ENCODE data around the gene HOXB8. TPM values are rescaled to one million over a fixed set of nuclear protein-coding genes. Genes with fewer than 3 reads are reported as not detected.

The HOXB8 gene
- total RNA-seq, 1 experiment from 2014 or later, result 28.2 TPM

DNA sequence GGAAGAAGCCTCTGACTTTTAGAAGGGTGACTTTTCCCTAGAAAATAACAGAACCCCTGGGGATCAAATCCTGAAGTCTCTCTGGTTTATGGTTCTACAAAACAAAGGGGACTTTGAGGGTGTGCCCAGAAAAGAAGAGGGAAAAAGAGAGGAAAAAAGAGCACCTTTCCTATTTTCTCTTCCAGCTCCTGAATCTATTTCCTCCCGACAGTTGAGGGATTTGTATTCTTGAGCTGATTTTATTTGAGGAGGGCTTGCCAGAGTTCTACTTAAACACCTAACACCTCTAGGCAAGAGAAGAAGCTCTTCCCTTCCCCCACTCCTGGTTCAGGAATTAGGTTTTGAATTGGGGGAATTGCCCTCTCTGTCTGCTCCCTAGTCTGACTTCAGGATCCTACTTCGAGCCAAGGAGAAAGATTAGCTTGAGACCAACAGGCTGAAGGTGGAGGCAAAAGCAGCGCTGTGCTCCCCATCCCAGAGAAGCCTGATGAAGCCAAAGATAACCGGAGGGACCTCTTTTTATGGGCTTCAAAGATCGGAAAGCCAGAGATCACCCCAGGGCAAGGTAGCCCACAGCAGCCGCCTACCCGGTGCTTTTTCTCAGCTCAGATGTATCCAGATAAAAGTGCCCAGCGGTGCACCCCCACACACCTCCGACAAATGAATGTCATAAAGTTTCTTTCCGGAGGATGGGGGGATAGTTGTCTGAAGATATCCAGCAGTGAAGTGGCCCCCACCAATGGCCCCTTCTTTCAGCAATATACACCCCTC lies 25.8 kb downstream of the HOXB8 start:
- CTCF ChIA-PET, result interaction anchor here (0.8 to 1.8 kb wide), 5 partner anchors 9 to 328 kb away, joined by 3 to 10 read pairs (median 5); no protein-coding TSS in a partner anchor
- intact Hi-C loops (cut with micrococcal nuclease; ENCODE audit: unreplicated experiment), result no loop called here
- Mint-ChIP-seq H3K4me1 (ENCODE audit: low read depth, unreplicated experiment) (peaks cover 80% of the 10 kb centered on the region), H3K4me3 (ENCODE audit: low read depth, unreplicated experiment) (peak overlapping the region; percentile 88), H3K27ac (ENCODE audit: unreplicated experiment) (peak overlapping the region; percentile 95), H3K36me3 (ENCODE audit: insufficient read depth, unreplicated experiment) (peaks cover 99% of the 10 kb centered on the region), H3K9me3 (ENCODE audit: low read depth, unreplicated experiment) (no peaks in the 10 kb centered on the region), H3K27me3 (ENCODE audit: unreplicated experiment) (peaks cover 5% of the 10 kb centered on the region)
- DNase-seq, result no peak
- TSS peak; percentile 9 for BruUV-seq (replicated peaks)
- TF ChIP-seq, protein P1, sequence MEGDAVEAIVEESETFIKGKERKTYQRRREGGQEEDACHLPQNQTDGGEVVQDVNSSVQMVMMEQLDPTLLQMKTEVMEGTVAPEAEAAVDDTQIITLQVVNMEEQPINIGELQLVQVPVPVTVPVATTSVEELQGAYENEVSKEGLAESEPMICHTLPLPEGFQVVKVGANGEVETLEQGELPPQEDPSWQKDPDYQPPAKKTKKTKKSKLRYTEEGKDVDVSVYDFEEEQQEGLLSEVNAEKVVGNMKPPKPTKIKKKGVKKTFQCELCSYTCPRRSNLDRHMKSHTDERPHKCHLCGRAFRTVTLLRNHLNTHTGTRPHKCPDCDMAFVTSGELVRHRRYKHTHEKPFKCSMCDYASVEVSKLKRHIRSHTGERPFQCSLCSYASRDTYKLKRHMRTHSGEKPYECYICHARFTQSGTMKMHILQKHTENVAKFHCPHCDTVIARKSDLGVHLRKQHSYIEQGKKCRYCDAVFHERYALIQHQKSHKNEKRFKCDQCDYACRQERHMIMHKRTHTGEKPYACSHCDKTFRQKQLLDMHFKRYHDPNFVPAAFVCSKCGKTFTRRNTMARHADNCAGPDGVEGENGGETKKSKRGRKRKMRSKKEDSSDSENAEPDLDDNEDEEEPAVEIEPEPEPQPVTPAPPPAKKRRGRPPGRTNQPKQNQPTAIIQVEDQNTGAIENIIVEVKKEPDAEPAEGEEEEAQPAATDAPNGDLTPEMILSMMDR (IDR thresholded peaks at IDR 0.05; ENCODE audit: unreplicated experiment), result no peak

DNA sequence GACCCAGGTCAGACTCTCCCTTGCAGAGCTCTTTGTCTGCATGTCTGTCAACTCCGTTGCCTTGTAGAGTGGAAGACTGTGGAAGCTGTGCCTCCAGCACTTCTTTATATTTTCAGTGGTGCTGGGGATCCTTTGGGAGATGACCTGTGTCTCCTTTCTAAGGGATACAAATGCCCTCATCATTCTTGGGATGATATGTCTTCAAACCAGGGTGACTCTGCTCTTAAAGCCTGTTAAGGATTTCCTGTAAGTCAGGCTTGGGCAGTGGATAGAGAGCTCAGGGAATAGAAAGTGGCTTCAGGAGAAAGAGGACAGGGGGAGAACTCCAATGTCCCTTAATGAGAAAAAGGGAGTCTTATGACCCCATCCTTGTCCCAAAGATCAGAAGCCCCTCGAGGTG lies 26.6 kb downstream of the HOXB8 start:
- H3K27ac Mint-ChIP-seq (ENCODE audit: unreplicated experiment), result peak overlapping the region; percentile 95
- H3K4me3 Mint-ChIP-seq (ENCODE audit: low read depth, unreplicated experiment), result peak overlapping the region; percentile 88
- peaks cover 96% of the 10 kb centered on the region for H3K36me3 Mint-ChIP-seq (ENCODE audit: insufficient read depth, unreplicated experiment)
- CTCF ChIA-PET, result interaction anchor here (0.5 to 1.8 kb wide), 9 partner anchors 9 to 327 kb away, joined by 3 to 10 read pairs (median 4); no protein-coding TSS in a partner anchor
- TF ChIP-seq, protein P1 (IDR thresholded peaks at IDR 0.05; ENCODE audit: unreplicated experiment), result no peak
- H3K9me3 Mint-ChIP-seq (ENCODE audit: low read depth, unreplicated experiment), result no peaks in the 10 kb centered on the region
- peaks cover 80% of the 10 kb centered on the region for H3K4me1 Mint-ChIP-seq (ENCODE audit: low read depth, unreplicated experiment)
- no peak for DNase-seq
- peaks cover 12% of the 10 kb centered on the region for H3K27me3 Mint-ChIP-seq (ENCODE audit: unreplicated experiment)
- BruUV-seq (replicated peaks), result no TSS peak
- intact Hi-C loops (cut with micrococcal nuclease; ENCODE audit: unreplicated experiment), result no loop called here

DNA sequence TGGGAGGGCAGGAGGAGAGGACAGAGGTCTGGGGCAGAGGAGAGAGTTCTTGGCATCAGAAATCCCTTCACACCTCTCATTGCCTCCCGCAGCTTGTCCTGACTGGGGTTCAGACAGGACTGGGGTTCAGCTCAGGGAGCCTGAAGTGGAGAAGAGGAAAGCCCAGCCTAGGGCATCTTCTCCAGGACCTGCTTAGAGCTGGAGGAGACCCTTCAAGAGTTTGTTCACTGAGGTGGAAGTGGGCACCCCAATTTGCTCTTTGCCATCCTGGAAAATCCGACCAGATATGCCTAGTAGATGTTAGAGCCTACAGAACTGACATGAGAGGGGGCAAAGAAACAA lies 27.0 kb downstream of the HOXB8 start:
- Mint-ChIP-seq H3K4me3 (ENCODE audit: low read depth, unreplicated experiment) (peak overlapping the region; percentile 88), H3K36me3 (ENCODE audit: insufficient read depth, unreplicated experiment) (peaks cover 95% of the 10 kb centered on the region), H3K4me1 (ENCODE audit: low read depth, unreplicated experiment) (peaks cover 80% of the 10 kb centered on the region), H3K27ac (ENCODE audit: unreplicated experiment) (peak overlapping the region; percentile 95), H3K9me3 (ENCODE audit: low read depth, unreplicated experiment) (no peaks in the 10 kb centered on the region), H3K27me3 (ENCODE audit: unreplicated experiment) (peaks cover 16% of the 10 kb centered on the region)
- intact Hi-C loops (cut with micrococcal nuclease; ENCODE audit: unreplicated experiment), result no loop called here
- CTCF ChIA-PET, result interaction anchor here (0.5 to 1.8 kb wide), 18 partner anchors 8 to 328 kb away, joined by 3 to 10 read pairs (median 4); no protein-coding TSS in a partner anchor
- BruUV-seq (replicated peaks), result no TSS peak
- TF ChIP-seq, protein P1 (IDR thresholded peaks at IDR 0.05; ENCODE audit: unreplicated experiment), result no peak
- DNase-seq, result no peak

DNA sequence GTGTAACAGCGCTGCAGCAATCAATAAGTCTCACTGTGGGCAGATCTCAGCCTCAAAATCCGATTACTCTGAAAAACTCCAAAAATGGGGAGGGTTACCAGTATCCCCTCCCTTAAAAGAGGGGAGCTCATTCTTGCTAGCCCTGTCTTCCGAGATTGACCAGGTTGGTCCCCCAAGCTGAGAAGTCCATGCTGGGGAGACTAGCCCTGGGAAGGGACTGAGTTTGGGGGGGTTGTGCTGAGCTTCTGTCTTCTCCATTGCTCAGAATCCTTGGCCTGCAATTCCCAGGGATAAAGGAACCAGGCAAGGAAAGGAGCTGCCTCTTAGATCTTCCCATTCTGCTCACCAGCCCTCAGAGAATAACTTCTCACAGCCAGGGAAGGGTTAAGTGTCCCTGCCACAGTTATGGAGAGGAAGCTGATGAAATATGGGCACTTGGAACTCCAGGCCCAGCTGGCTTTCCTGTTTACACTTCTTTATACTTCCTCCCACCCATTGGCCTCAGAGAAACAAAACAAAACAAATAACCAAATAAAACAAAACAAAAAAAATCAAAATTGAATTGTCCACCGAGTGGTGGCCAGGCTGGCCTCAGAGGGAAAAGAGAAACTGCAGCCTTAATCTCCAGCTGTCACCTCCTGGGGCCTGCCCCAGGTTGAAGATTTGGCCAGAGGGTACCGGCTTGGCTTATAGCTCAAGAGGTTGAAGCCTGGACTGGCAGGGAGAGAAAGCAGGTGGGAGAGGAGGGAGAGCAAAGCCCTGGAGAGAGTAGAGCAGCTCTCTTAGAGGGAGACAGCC lies 27.6 kb downstream of the HOXB8 start:
- CTCF ChIA-PET, result interaction anchor here (0.5 to 1.8 kb wide), 13 partner anchors 7 to 328 kb away, joined by 3 to 10 read pairs (median 4); no protein-coding TSS in a partner anchor
- BruUV-seq (replicated peaks), result no TSS peak
- H3K4me3 Mint-ChIP-seq (ENCODE audit: low read depth, unreplicated experiment), result peak overlapping the region; percentile 88
- TF ChIP-seq, protein P1 (IDR thresholded peaks at IDR 0.05; ENCODE audit: unreplicated experiment), result no peak
- intact Hi-C loops (cut with micrococcal nuclease; ENCODE audit: unreplicated experiment), result no loop called here
- H3K36me3 Mint-ChIP-seq (ENCODE audit: insufficient read depth, unreplicated experiment), result peaks cover 95% of the 10 kb centered on the region
- no peaks in the 10 kb centered on the region for H3K9me3 Mint-ChIP-seq (ENCODE audit: low read depth, unreplicated experiment)
- H3K4me1 Mint-ChIP-seq (ENCODE audit: low read depth, unreplicated experiment), result peaks cover 80% of the 10 kb centered on the region
- peaks cover 16% of the 10 kb centered on the region for H3K27me3 Mint-ChIP-seq (ENCODE audit: unreplicated experiment)
- H3K27ac Mint-ChIP-seq (ENCODE audit: unreplicated experiment), result peak overlapping the region; percentile 95
- DNase-seq, result no peak

Measured in Calu3 (cell line).